Thyroid gland (tissue), 4 donors: Measurements from ENCODE around the gene LGR6. TPM values are rescaled to one million over a fixed set of nuclear protein-coding genes. Genes with fewer than 3 reads are reported as not detected.

ENCODE experiments used
- DNase-seq, 2 donors: peaks; one replicate each; pipeline ENCODE4 v3.0.0-alpha.2; 2019
- H3K27ac ChIP-seq, 3 donors: fragments of 200-600 bp; sonication (generic); 1 replicate in 2 of 3; 2 replicates in 1 of 3; pipeline ENCODE4 v1.5.1; 2016 to 2019; ENCODE audit warnings: mild to moderate bottlenecking in 1 of 3, moderate library complexity in 1 of 3
- H3K27me3 ChIP-seq: fragments of 200-600 bp; sonication (generic); one replicate; pipeline ENCODE4 v1.5.1; 2019
- H3K36me3 ChIP-seq, 2 donors: fragments of 200-600 bp; sonication (generic); one replicate each; pipeline ENCODE4 v1.5.1; 2016 to 2019
- H3K4me1 ChIP-seq, 2 donors: fragments of 200-600 bp; sonication (generic); one replicate each; pipeline ENCODE4 v1.5.1; 2017 to 2019
- H3K4me3 ChIP-seq, 3 donors: fragments of 200-600 bp; sonication (generic); replicated peaks in 1 of 3; 1 replicate in 2 of 3; 2 replicates in 1 of 3; pipeline ENCODE4 v1.5.1; 2016; ENCODE audit warnings: mild to moderate bottlenecking in 1 of 3
- H3K9me3 ChIP-seq: fragments of 200-600 bp; sonication (generic); one replicate; pipeline ENCODE4 v1.5.1; 2017
- CTCF ChIP-seq, 6 experiments: fragments of 200-600 bp in 3 of 6; fragments of 450-650 bp in 3 of 6; sonication (generic) in 3 of 6; IDR thresholded peaks; one replicate each; pipeline ENCODE4 v1.5.1; 2016 to 2019; ENCODE audit warnings: antibody characterized with exemption in 6 of 6, mild to moderate bottlenecking in 2 of 6, inconsistent platforms in 1 of 6, moderate library complexity in 1 of 6
- POLR2A ChIP-seq, 2 donors: fragments of 450-650 bp; IDR thresholded peaks; one replicate each; pipeline ENCODE4 v1.6.1; 2017; ENCODE audit warnings: antibody characterized with exemption in 2 of 2, mild to moderate bottlenecking in 2 of 2, moderate library complexity in 1 of 2
- WGBS, 2 donors: methylation state at CpG; one replicate each; pipeline ENCODE4 v1.1.5; 2017; 5-methylcytosine and 5-hydroxymethylcytosine counted together
- intact Hi-C: fragments of 100-400 bp; cut with DNase I; formaldehyde crosslinking; loops from one replicate; pipeline ENCODE4 v1.15.1; 2023
- total RNA-seq, 4 donors: library from RNA; depleted of rRNA; stranded (reverse); fragments of >200 nt; gene quantifications; one replicate each; pipeline ENCODE4 v1.2.3, GENCODE V29; 2016

LGR6 gene
- total RNA-seq, 4 donors from 2014 or later: 2.8 to 7.0 (median 4.5) TPM

- TF ChIP-seq CTCF (IDR thresholded peaks at IDR 0.05) (no peak), POLR2A (IDR thresholded peaks at IDR 0.05) (no peak)
- peaks cover 0 to 4% of the 10 kb centered on the region in 2 donors for H3K4me1 ChIP-seq
- WGBS, 2 donors: 81 to 90% methylated on average over 6 to 7 of the region's 7 CpGs
- no peak overlapping the region for H3K4me3 ChIP-seq
- no peaks in the 10 kb centered on the region for H3K27me3 ChIP-seq
- H3K27ac ChIP-seq: no peak overlapping the region
- H3K9me3 ChIP-seq: no peaks in the 10 kb centered on the region
- no peak for DNase-seq
- intact Hi-C loops: loop anchor here (5.0 to 10.0 kb wide), 2 partner anchors 131 to 528 kb away; partner anchors contain the start of gene SYT2
- H3K36me3 ChIP-seq: no peaks in the 10 kb centered on the region
Observed at GRCh38 chr1:202186327-202186726, 7.3 kb upstream of the LGR6 start.

- TF ChIP-seq POLR2A (IDR thresholded peaks at IDR 0.05) (no peak), CTCF (IDR thresholded peaks at IDR 0.05) (no peak)
- intact Hi-C loops: loop anchor here (5.0 to 10.0 kb wide), 2 partner anchors 130 to 528 kb away; partner anchors contain the start of gene SYT2
- H3K9me3 ChIP-seq: no peaks in the 10 kb centered on the region
- peaks cover 0 to 4% of the 10 kb centered on the region in 2 donors for H3K4me1 ChIP-seq
- WGBS, 2 donors: 31 to 42% methylated on average over 2 to 7 of the region's 8 CpGs
- no peak overlapping the region for H3K27ac ChIP-seq
- no peaks in the 10 kb centered on the region for H3K27me3 ChIP-seq
- DNase-seq: peak; percentile 82 to 87
- no peaks in the 10 kb centered on the region for H3K36me3 ChIP-seq
- no peak overlapping the region for H3K4me3 ChIP-seq
Observed at GRCh38 chr1:202187041-202187671, 6.4 kb upstream of the LGR6 start.

GRCh38 chr1:202187697-202188407, 5.7 kb upstream of the LGR6 start:
- intact Hi-C loops: loop anchor here (5.0 to 10.0 kb wide), 2 partner anchors 129 to 527 kb away; partner anchors contain the start of gene SYT2
- Histone ChIP-seq H3K4me1 (peaks cover under 1 to 4% of the 10 kb centered on the region in 2 donors), H3K4me3 (no peak overlapping the region), H3K27ac (no peak overlapping the region), H3K36me3 (no peaks in the 10 kb centered on the region), H3K27me3 (no peaks in the 10 kb centered on the region), H3K9me3 (no peaks in the 10 kb centered on the region)
- no peak for DNase-seq
- WGBS, 2 donors: 75 to 81% methylated on average over 5 to 8 of the region's 8 CpGs
- TF ChIP-seq POLR2A (IDR thresholded peaks at IDR 0.05) (no peak), CTCF (IDR thresholded peaks at IDR 0.05) (no peak)

GRCh38 chr1:202189001-202189790, 4.4 kb upstream of the LGR6 start:
- Histone ChIP-seq H3K4me1 (peaks cover 6 to 16% of the 10 kb centered on the region in 2 donors), H3K27ac (no peak overlapping the region), H3K4me3 (no peak overlapping the region), H3K36me3 (no peaks in the 10 kb centered on the region), H3K27me3 (no peaks in the 10 kb centered on the region), H3K9me3 (no peaks in the 10 kb centered on the region)
- WGBS, 2 donors: 57 to 61% methylated on average over 13 to 20 of the region's 20 CpGs
- TF ChIP-seq POLR2A (IDR thresholded peaks at IDR 0.05) (no peak), CTCF (IDR thresholded peaks at IDR 0.05) (peak; percentile 37 to 92 (median 70))
- intact Hi-C loops: loop anchor here (5.0 to 10.0 kb wide), 2 partner anchors 128 to 526 kb away; partner anchors contain the start of gene SYT2
- DNase-seq: peak; percentile 77 to 80
